Loucy (cell line): ENCODE data around the gene RBBP5.

Source experiments
- CTCF ChIP-seq: fragments of 200-600 bp; sonication (generic); conservative IDR thresholded peaks from 2 replicates; pipeline ENCODE4 v1.5.1; 2014; ENCODE audit warnings: mild to moderate bottlenecking, antibody characterized with exemption, low read length
- EZH2phosphoT487 ChIP-seq: fragments of 200-600 bp; IDR thresholded peaks from 2 replicates; pipeline ENCODE4 v1.6.1; 2018; ENCODE audit warnings: antibody characterized with exemption, mild to moderate bottlenecking, moderate library complexity, borderline replicate concordance

- no peak for TF ChIP-seq CTCF
- TF ChIP-seq EZH2phosphoT487 = no peak
Measured at GRCh38 chr1:205168291-205168690, 46.5 kb upstream of the RBBP5 start.
